IMR-90 (cell line): ENCODE data around the gene THADA. TPM values are rescaled to one million over a fixed set of nuclear protein-coding genes. Genes with fewer than 3 reads are reported as not detected.
"Not testable (repeated sequence)": the region's sequence is repeated elsewhere in the genome, so short reads cannot be mapped to it uniquely, and the experiment has no call there.

Experiments used
- ATAC-seq: fragments of 200-7000 bp; cut with Tn5 transposase; 2 replicates; pipeline ENCODE4 v1.9.1; 2020; ENCODE audit warnings: low read depth, mild to moderate bottlenecking, moderate library complexity
- BruUV-seq: library from RNA; stranded (reverse); fragments of 400-500 nt; replicated peaks from 2 replicates; lab custom pipeline; 2021; lab: Mats Ljungman, UMichigan
- CTCF ChIA-PET: fragments of 300-600 bp; formaldehyde crosslinking; extraction: SDS; loops from one replicate; lab custom pipeline; 2021; ENCODE audit warnings: antibody characterized with exemption; lab: Yijun Ruan, JAX
- POLR2A ChIA-PET: fragments of 300-600 bp; sonication (Branson Sonifier 250); formaldehyde crosslinking; loops from one replicate; lab custom pipeline; 2022; ENCODE audit warnings: antibody characterized with exemption; ENCODE audit not compliant: unreplicated experiment; lab: Charles Lee
- DNase-seq: peaks from one replicate; pipeline ENCODE4 v3.0.0; 2013
- H2AFZ ChIP-seq: replicated peaks from 2 replicates; pipeline ENCODE3; 2013; ENCODE audit warnings: low read length, mild to moderate bottlenecking; ENCODE audit not compliant: poor library complexity
- H2AK5ac ChIP-seq: 2 replicates; pipeline ENCODE4 v1.6.1; 2013; ENCODE audit warnings: low read depth, low read length, inconsistent platforms
- H2AK9ac ChIP-seq: replicated peaks from 2 replicates; pipeline ENCODE3; 2013; ENCODE audit warnings: mild to moderate bottlenecking, low read depth, low read length, moderate library complexity; ENCODE audit not compliant: poor library complexity
- H2BK120ac ChIP-seq: 2 replicates; pipeline ENCODE4 v1.6.1; 2013; ENCODE audit warnings: low read depth, low read length, inconsistent platforms
- H2BK15ac ChIP-seq: 3 replicates; pipeline ENCODE4 v1.6.1; 2013; ENCODE audit warnings: low read depth, low read length, inconsistent platforms
- H2BK20ac ChIP-seq: 2 replicates; pipeline ENCODE4 v1.6.1; 2013; ENCODE audit warnings: low read depth, mild to moderate bottlenecking, inconsistent platforms, low read length, moderate library complexity
- H2BK5ac ChIP-seq: 2 replicates; pipeline ENCODE4 v1.6.1; 2013; ENCODE audit warnings: mild to moderate bottlenecking, low read depth, low read length, inconsistent platforms; ENCODE audit not compliant: poor library complexity, severe bottlenecking
- H3K14ac ChIP-seq: replicated peaks from 2 replicates; pipeline ENCODE4 v1.6.1; 2013; ENCODE audit warnings: low read depth, low read length, inconsistent platforms
- H3K18ac ChIP-seq: 2 replicates; pipeline ENCODE4 v1.6.1; 2013; ENCODE audit warnings: low read depth, low read length, control low read depth
- H3K23ac ChIP-seq: 2 replicates; pipeline ENCODE4 v1.6.1; 2013; ENCODE audit warnings: low read depth, low read length, inconsistent platforms
- H3K27ac ChIP-seq: 2 replicates; pipeline ENCODE4 v1.5.1; 2013; ENCODE audit warnings: mild to moderate bottlenecking, control low read depth, low read length; ENCODE audit not compliant: insufficient read depth
- H3K27me3 ChIP-seq: 2 replicates; pipeline ENCODE4 v1.6.1; 2013; ENCODE audit warnings: low read length; ENCODE audit not compliant: control insufficient read depth, insufficient read depth
- H3K36me3 ChIP-seq: 2 replicates; pipeline ENCODE4 v1.6.1; 2013; ENCODE audit warnings: low read length, mixed read lengths; ENCODE audit not compliant: control insufficient read depth, insufficient read depth
- H3K4ac ChIP-seq: 2 replicates; pipeline ENCODE4 v1.6.1; 2013; ENCODE audit warnings: low read depth, low read length, inconsistent platforms
- H3K4me1 ChIP-seq: 2 replicates; pipeline ENCODE4 v1.6.1; 2013; ENCODE audit warnings: low read length, mixed read lengths; ENCODE audit not compliant: control insufficient read depth, insufficient read depth
- H3K4me2 ChIP-seq: 2 replicates; pipeline ENCODE4 v1.6.1; 2013; ENCODE audit warnings: low read depth, mild to moderate bottlenecking, control low read depth, low read length, moderate library complexity
- H3K4me3 ChIP-seq: 2 replicates; pipeline ENCODE4 v1.5.1; 2013; ENCODE audit warnings: low read depth, mild to moderate bottlenecking, control low read depth, low read length, moderate library complexity; ENCODE audit not compliant: insufficient read depth
- H3K56ac ChIP-seq: 2 replicates; pipeline ENCODE4 v1.6.1; 2013; ENCODE audit warnings: low read length, inconsistent platforms; ENCODE audit not compliant: insufficient read depth; ENCODE audit errors: extremely low read depth
- H3K79me1 ChIP-seq, 2 experiments: 2 replicates each; pipeline ENCODE4 v1.6.1; 2013; ENCODE audit warnings: low read length in 2 of 2, inconsistent platforms in 1 of 2, low read depth in 1 of 2
- H3K9ac ChIP-seq: 2 replicates; pipeline ENCODE4 v1.6.1; 2013; ENCODE audit warnings: low read depth, low read length, control low read depth
- H3K9me1 ChIP-seq: 2 replicates; pipeline ENCODE4 v1.6.1; 2013; ENCODE audit warnings: low read length, inconsistent platforms; ENCODE audit not compliant: insufficient read depth
- H3K9me3 ChIP-seq: 2 replicates; pipeline ENCODE4 v1.6.1; 2013; ENCODE audit warnings: low read length; ENCODE audit not compliant: control insufficient read depth, insufficient read depth
- H4K20me1 ChIP-seq: 2 replicates; pipeline ENCODE4 v1.6.1; 2013; ENCODE audit warnings: low read length, inconsistent platforms; ENCODE audit not compliant: insufficient read depth
- H4K5ac ChIP-seq: 2 replicates; pipeline ENCODE4 v1.6.1; 2013; ENCODE audit warnings: mild to moderate bottlenecking, low read depth, low read length, control low read depth
- H4K8ac ChIP-seq, 2 experiments: 2 replicates each; pipeline ENCODE4 v1.6.1; 2013; ENCODE audit warnings: low read depth in 2 of 2, low read length in 2 of 2, control low read depth in 1 of 2, inconsistent platforms in 1 of 2
- H4K91ac ChIP-seq: 2 replicates; pipeline ENCODE4 v1.6.1; 2013; ENCODE audit warnings: low read depth, low read length, inconsistent platforms; ENCODE audit not compliant: insufficient read depth
- WGBS, 2 experiments: methylation state at CpG; one replicate each; pipeline versions ENCODE4 v1.1.5 to v1.1.7; 2013; ENCODE audit warnings: missing lambda C conversion rate in 2 of 2; ENCODE audit not compliant: insufficient read length in 1 of 2; ENCODE audit errors: extremely low coverage in 2 of 2; 5-methylcytosine and 5-hydroxymethylcytosine counted together
- dilution Hi-C: fragments of 300-500 bp; cut with HindIII; formaldehyde crosslinking; loops from one replicate; pipeline ENCODE4 v1.14.3; 2018; ENCODE audit warnings: low sequenced_read_pairs; ENCODE audit not compliant: unreplicated experiment
- in situ Hi-C: fragments of 300-500 bp; cut with MboI; formaldehyde crosslinking; loops from 3 replicates; pipeline ENCODE4 v1.14.3; 2019; ENCODE audit warnings: low sequenced_read_pairs, inconsistent platforms, mixed read lengths
- intact Hi-C: fragments of 100-400 bp; cut with micrococcal nuclease; formaldehyde crosslinking; loops from 2 replicates; pipeline ENCODE4 v1.10.0; 2022
- polyA plus RNA-seq, 3 experiments: library from polyadenylated mRNA; depleted of rRNA; stranded (reverse); fragments of >200 nt; gene quantifications; 2 replicates each; pipeline ENCODE4 v1.2.3, GENCODE V29; 2012; ENCODE audit warnings: low replicate concordance in 1 of 3
- total RNA-seq: library from RNA; depleted of rRNA; stranded (reverse); fragments of >200 nt; gene quantifications from 2 replicates; pipeline ENCODE4 v1.2.3, GENCODE V29; 2012

THADA gene
- total and polyA plus RNA-seq, 2 of the 4 experiments (the other 2 are of a cell fraction): 10.5 to 21.3 TPM

- H4K20me1 ChIP-seq, H3K4me1 ChIP-seq, H3K4ac ChIP-seq, POLR2A ChIA-PET, H3K23ac ChIP-seq, H3K9ac ChIP-seq, H2BK120ac ChIP-seq, intact Hi-C loops, H4K91ac ChIP-seq, H3K4me3 ChIP-seq, H3K4me2 ChIP-seq, H3K36me3 ChIP-seq, dilution Hi-C loops, DNase-seq, H3K9me1 ChIP-seq, H3K27ac ChIP-seq, H2BK15ac ChIP-seq, H2BK5ac ChIP-seq, H4K8ac ChIP-seq, H2AK9ac ChIP-seq, H3K18ac ChIP-seq, H3K9me3 ChIP-seq, H4K5ac ChIP-seq, H2BK20ac ChIP-seq, H2AFZ ChIP-seq, ATAC-seq, in situ Hi-C loops, BruUV-seq, H3K14ac ChIP-seq, H3K79me1 ChIP-seq, H3K27me3 ChIP-seq, H2AK5ac ChIP-seq, H3K56ac ChIP-seq, CTCF ChIA-PET: not testable (repeated sequence)
- WGBS, 2 experiments: no CpG with 5 or more reads among the region's 3 CpGs
These were observed 63.3 kb downstream of the THADA start for GRCh38 chr2:43532572-43532971.
